AG10803 (cell line): Measurements from ENCODE around the gene SAG.

Experiments
- DNase-seq: peaks from one replicate; pipeline ENCODE4 v3.0.0; 2010; ENCODE audit warnings: low read depth
- H3K4me3 ChIP-seq: 2 replicates; pipeline ENCODE4 v1.5.1; 2011; ENCODE audit warnings: mild to moderate bottlenecking, low read length, control low read depth
- CTCF ChIP-seq: conservative IDR thresholded peaks from 2 replicates; pipeline ENCODE4 v1.5.1; 2011; ENCODE audit warnings: mild to moderate bottlenecking, low read length, control low read depth, inconsistent platforms

Gene SAG

GRCh38 chr2:233300401-233300800 lies 7.2 kb upstream of the SAG start:
- H3K4me3 ChIP-seq = no peak overlapping the region
- no peak for DNase-seq
- no peak for TF ChIP-seq CTCF

- no peak for TF ChIP-seq CTCF
- H3K4me3 ChIP-seq = no peak overlapping the region
- no peak for DNase-seq
Measured at GRCh38 chr2:233301248-233301647, 6.4 kb upstream of the SAG start.

GRCh38 chr2:233301811-233302210 lies 5.8 kb upstream of the SAG start:
- no peak overlapping the region for H3K4me3 ChIP-seq
- DNase-seq = no peak
- no peak for TF ChIP-seq CTCF

- no peak overlapping the region for H3K4me3 ChIP-seq
- no peak for DNase-seq
- no peak for TF ChIP-seq CTCF
Measured at GRCh38 chr2:233303252-233303651, 4.4 kb upstream of the SAG start.

GRCh38 chr2:233311241-233311926 lies 3.8 kb downstream of the SAG start:
- no peak for TF ChIP-seq CTCF
- DNase-seq = no peak
- no peak overlapping the region for H3K4me3 ChIP-seq

GRCh38 chr2:233312874-233313273 lies 5.3 kb downstream of the SAG start:
- no peak for TF ChIP-seq CTCF
- no peak overlapping the region for H3K4me3 ChIP-seq
- DNase-seq = no peak

GRCh38 chr2:233314180-233314925 lies 6.7 kb downstream of the SAG start:
- DNase-seq = no peak
- no peak for TF ChIP-seq CTCF
- H3K4me3 ChIP-seq = no peak overlapping the region
